IMR-90 (cell line): ENCODE measurements around the gene BCL2L13. TPM values are rescaled to one million over a fixed set of nuclear protein-coding genes. Genes with fewer than 3 reads are reported as not detected.

Experiments used
- ATAC-seq: fragments of 200-7000 bp; cut with Tn5 transposase; 2 replicates; pipeline ENCODE4 v1.9.1; 2020; ENCODE audit warnings: low read depth, mild to moderate bottlenecking, moderate library complexity
- BruUV-seq: library from RNA; stranded (reverse); fragments of 400-500 nt; replicated peaks from 2 replicates; lab custom pipeline; 2021; lab: Mats Ljungman, UMichigan
- CTCF ChIA-PET: fragments of 300-600 bp; formaldehyde crosslinking; extraction: SDS; loops from one replicate; lab custom pipeline; 2021; ENCODE audit warnings: antibody characterized with exemption; lab: Yijun Ruan, JAX
- POLR2A ChIA-PET: fragments of 300-600 bp; sonication (Branson Sonifier 250); formaldehyde crosslinking; loops from one replicate; lab custom pipeline; 2022; ENCODE audit warnings: antibody characterized with exemption; ENCODE audit not compliant: unreplicated experiment; lab: Charles Lee
- DNase-seq: peaks from one replicate; pipeline ENCODE4 v3.0.0; 2013
- H2AFZ ChIP-seq: replicated peaks from 2 replicates; pipeline ENCODE3; 2013; ENCODE audit warnings: low read length, mild to moderate bottlenecking; ENCODE audit not compliant: poor library complexity
- H2AK5ac ChIP-seq: 2 replicates; pipeline ENCODE4 v1.6.1; 2013; ENCODE audit warnings: low read depth, low read length, inconsistent platforms
- H2AK9ac ChIP-seq: replicated peaks from 2 replicates; pipeline ENCODE3; 2013; ENCODE audit warnings: mild to moderate bottlenecking, low read depth, low read length, moderate library complexity; ENCODE audit not compliant: poor library complexity
- H2BK120ac ChIP-seq: 2 replicates; pipeline ENCODE4 v1.6.1; 2013; ENCODE audit warnings: low read depth, low read length, inconsistent platforms
- H2BK15ac ChIP-seq: 3 replicates; pipeline ENCODE4 v1.6.1; 2013; ENCODE audit warnings: low read depth, low read length, inconsistent platforms
- H2BK20ac ChIP-seq: 2 replicates; pipeline ENCODE4 v1.6.1; 2013; ENCODE audit warnings: low read depth, mild to moderate bottlenecking, inconsistent platforms, low read length, moderate library complexity
- H2BK5ac ChIP-seq: 2 replicates; pipeline ENCODE4 v1.6.1; 2013; ENCODE audit warnings: mild to moderate bottlenecking, low read depth, low read length, inconsistent platforms; ENCODE audit not compliant: poor library complexity, severe bottlenecking
- H3K14ac ChIP-seq: replicated peaks from 2 replicates; pipeline ENCODE4 v1.6.1; 2013; ENCODE audit warnings: low read depth, low read length, inconsistent platforms
- H3K18ac ChIP-seq: 2 replicates; pipeline ENCODE4 v1.6.1; 2013; ENCODE audit warnings: low read depth, low read length, control low read depth
- H3K23ac ChIP-seq: 2 replicates; pipeline ENCODE4 v1.6.1; 2013; ENCODE audit warnings: low read depth, low read length, inconsistent platforms
- H3K27ac ChIP-seq: 2 replicates; pipeline ENCODE4 v1.5.1; 2013; ENCODE audit warnings: mild to moderate bottlenecking, control low read depth, low read length; ENCODE audit not compliant: insufficient read depth
- H3K27me3 ChIP-seq: 2 replicates; pipeline ENCODE4 v1.6.1; 2013; ENCODE audit warnings: low read length; ENCODE audit not compliant: control insufficient read depth, insufficient read depth
- H3K36me3 ChIP-seq: 2 replicates; pipeline ENCODE4 v1.6.1; 2013; ENCODE audit warnings: low read length, mixed read lengths; ENCODE audit not compliant: control insufficient read depth, insufficient read depth
- H3K4ac ChIP-seq: 2 replicates; pipeline ENCODE4 v1.6.1; 2013; ENCODE audit warnings: low read depth, low read length, inconsistent platforms
- H3K4me1 ChIP-seq: 2 replicates; pipeline ENCODE4 v1.6.1; 2013; ENCODE audit warnings: low read length, mixed read lengths; ENCODE audit not compliant: control insufficient read depth, insufficient read depth
- H3K4me2 ChIP-seq: 2 replicates; pipeline ENCODE4 v1.6.1; 2013; ENCODE audit warnings: low read depth, mild to moderate bottlenecking, control low read depth, low read length, moderate library complexity
- H3K4me3 ChIP-seq: 2 replicates; pipeline ENCODE4 v1.5.1; 2013; ENCODE audit warnings: low read depth, mild to moderate bottlenecking, control low read depth, low read length, moderate library complexity; ENCODE audit not compliant: insufficient read depth
- H3K56ac ChIP-seq: 2 replicates; pipeline ENCODE4 v1.6.1; 2013; ENCODE audit warnings: low read length, inconsistent platforms; ENCODE audit not compliant: insufficient read depth; ENCODE audit errors: extremely low read depth
- H3K79me1 ChIP-seq, 2 experiments: 2 replicates each; pipeline ENCODE4 v1.6.1; 2013; ENCODE audit warnings: low read length in 2 of 2, inconsistent platforms in 1 of 2, low read depth in 1 of 2
- H3K9ac ChIP-seq: 2 replicates; pipeline ENCODE4 v1.6.1; 2013; ENCODE audit warnings: low read depth, low read length, control low read depth
- H3K9me1 ChIP-seq: 2 replicates; pipeline ENCODE4 v1.6.1; 2013; ENCODE audit warnings: low read length, inconsistent platforms; ENCODE audit not compliant: insufficient read depth
- H3K9me3 ChIP-seq: 2 replicates; pipeline ENCODE4 v1.6.1; 2013; ENCODE audit warnings: low read length; ENCODE audit not compliant: control insufficient read depth, insufficient read depth
- H4K20me1 ChIP-seq: 2 replicates; pipeline ENCODE4 v1.6.1; 2013; ENCODE audit warnings: low read length, inconsistent platforms; ENCODE audit not compliant: insufficient read depth
- H4K5ac ChIP-seq: 2 replicates; pipeline ENCODE4 v1.6.1; 2013; ENCODE audit warnings: mild to moderate bottlenecking, low read depth, low read length, control low read depth
- H4K8ac ChIP-seq, 2 experiments: 2 replicates each; pipeline ENCODE4 v1.6.1; 2013; ENCODE audit warnings: low read depth in 2 of 2, low read length in 2 of 2, control low read depth in 1 of 2, inconsistent platforms in 1 of 2
- H4K91ac ChIP-seq: 2 replicates; pipeline ENCODE4 v1.6.1; 2013; ENCODE audit warnings: low read depth, low read length, inconsistent platforms; ENCODE audit not compliant: insufficient read depth
- CEBPB ChIP-seq: IDR thresholded peaks from 2 replicates; pipeline ENCODE4 v1.6.1; 2012; ENCODE audit warnings: low read depth, low read length, improper control_type of control experiment
- FOS ChIP-seq: fragments of 150-350 bp; IDR thresholded peaks from 2 replicates; pipeline ENCODE4 v1.6.1; 2016; ENCODE audit warnings: low read depth, low read length
- MAFK ChIP-seq: IDR thresholded peaks from 2 replicates; pipeline ENCODE4 v1.6.1; 2012; ENCODE audit warnings: low read depth, low read length, improper control_type of control experiment
- WGBS, 2 experiments: methylation state at CpG; one replicate each; pipeline versions ENCODE4 v1.1.5 to v1.1.7; 2013; ENCODE audit warnings: missing lambda C conversion rate in 2 of 2; ENCODE audit not compliant: insufficient read length in 1 of 2; ENCODE audit errors: extremely low coverage in 2 of 2; 5-methylcytosine and 5-hydroxymethylcytosine counted together
- dilution Hi-C: fragments of 300-500 bp; cut with HindIII; formaldehyde crosslinking; loops from one replicate; pipeline ENCODE4 v1.14.3; 2018; ENCODE audit warnings: low sequenced_read_pairs; ENCODE audit not compliant: unreplicated experiment
- in situ Hi-C: fragments of 300-500 bp; cut with MboI; formaldehyde crosslinking; loops from 3 replicates; pipeline ENCODE4 v1.14.3; 2019; ENCODE audit warnings: low sequenced_read_pairs, inconsistent platforms, mixed read lengths
- intact Hi-C: fragments of 100-400 bp; cut with micrococcal nuclease; formaldehyde crosslinking; loops from 2 replicates; pipeline ENCODE4 v1.10.0; 2022
- polyA plus RNA-seq, 3 experiments: library from polyadenylated mRNA; depleted of rRNA; stranded (reverse); fragments of >200 nt; gene quantifications; 2 replicates each; pipeline ENCODE4 v1.2.3, GENCODE V29; 2012; ENCODE audit warnings: low replicate concordance in 1 of 3
- total RNA-seq: library from RNA; depleted of rRNA; stranded (reverse); fragments of >200 nt; gene quantifications from 2 replicates; pipeline ENCODE4 v1.2.3, GENCODE V29; 2012
- TF ChIP-seq, protein P1 (sequence below): fragments of 150-350 bp; IDR thresholded peaks from 2 replicates; pipeline ENCODE4 v1.6.1; 2017; ENCODE audit warnings: mild to moderate bottlenecking, antibody characterized with exemption, low read length, low read depth

The BCL2L13 gene
- total and polyA plus RNA-seq, 2 of the 4 experiments (the other 2 are of a cell fraction): 42.6 to 86.7 TPM

DNA sequence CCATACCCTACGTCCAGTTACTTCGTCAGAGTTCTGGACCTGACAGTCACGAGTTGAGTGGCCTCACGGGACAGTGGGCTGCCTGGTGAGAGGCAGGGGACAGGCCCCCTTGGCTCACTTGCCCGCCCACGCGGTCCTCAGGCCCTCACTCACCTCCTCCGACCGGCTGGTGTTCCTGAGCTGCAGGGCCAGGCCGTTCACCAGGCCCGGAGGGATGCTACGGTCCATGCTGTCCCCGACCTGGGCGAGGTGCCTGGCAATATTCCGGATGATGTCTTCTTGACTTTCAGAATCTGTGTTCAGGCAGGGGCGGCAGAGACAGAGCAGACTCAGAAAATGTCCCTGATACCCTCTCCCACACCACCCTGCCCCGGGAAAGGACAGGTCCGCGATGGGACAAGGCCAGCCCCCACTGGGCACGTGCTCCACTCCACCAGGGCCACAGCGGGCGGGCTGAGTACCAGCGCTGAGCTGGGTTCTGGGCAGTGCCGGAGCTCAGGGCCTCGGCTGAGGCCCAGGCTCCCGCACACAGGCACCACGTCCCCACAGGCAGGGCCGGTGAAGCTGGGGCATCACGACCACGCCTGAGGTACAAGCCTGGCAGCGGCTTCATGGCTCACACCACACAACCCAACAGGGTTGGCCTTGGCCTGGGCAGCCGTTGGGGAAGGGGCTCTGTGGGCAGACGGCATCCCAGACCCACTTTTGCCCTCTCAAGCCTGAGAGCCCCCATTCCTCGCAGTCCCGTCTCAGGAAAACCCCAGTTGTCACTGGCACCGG, 100.8 kb downstream of the BCL2L13 start:
- no peak overlapping the region for H4K5ac ChIP-seq
- no TSS peak for BruUV-seq
- H2AK9ac ChIP-seq: no peak overlapping the region
- H3K36me3 ChIP-seq: peaks cover 28% of the 10 kb centered on the region
- no peaks in the 10 kb centered on the region for H3K27me3 ChIP-seq
- no peak overlapping the region for H3K27ac ChIP-seq
- H3K9me3 ChIP-seq: no peaks in the 10 kb centered on the region
- H3K4me3 ChIP-seq: no peak overlapping the region
- H2BK15ac ChIP-seq: no peak overlapping the region
- CTCF ChIA-PET: no interaction called here
- ATAC-seq (no peak), DNase-seq (no peak)
- H4K20me1 ChIP-seq: peaks cover 13% of the 10 kb centered on the region
- H3K14ac ChIP-seq: no peak overlapping the region
- no peak overlapping the region for H3K18ac ChIP-seq
- no peak overlapping the region for H2BK5ac ChIP-seq
- in situ Hi-C loops: no loop called here
- WGBS, 2 experiments: 97% methylated on average over 25 of the region's 36 CpGs; no CpG with 5 or more reads in 1 of the 2 experiments
- no peak overlapping the region for H3K4ac ChIP-seq
- H3K9ac ChIP-seq: no peak overlapping the region
- no peak overlapping the region for H2AK5ac ChIP-seq
- H2BK120ac ChIP-seq: no peak overlapping the region
- H3K4me2 ChIP-seq: no peak overlapping the region
- intact Hi-C loops: no loop called here
- peaks cover 6% of the 10 kb centered on the region for H3K4me1 ChIP-seq
- POLR2A ChIA-PET: no interaction called here
- H2AFZ ChIP-seq: peak overlapping the region; percentile 24
- H3K23ac ChIP-seq: no peak overlapping the region
- peaks cover 6% of the 10 kb centered on the region; the same call in 1 of the 2 replicates for H3K9me1 ChIP-seq
- TF ChIP-seq, protein P1, sequence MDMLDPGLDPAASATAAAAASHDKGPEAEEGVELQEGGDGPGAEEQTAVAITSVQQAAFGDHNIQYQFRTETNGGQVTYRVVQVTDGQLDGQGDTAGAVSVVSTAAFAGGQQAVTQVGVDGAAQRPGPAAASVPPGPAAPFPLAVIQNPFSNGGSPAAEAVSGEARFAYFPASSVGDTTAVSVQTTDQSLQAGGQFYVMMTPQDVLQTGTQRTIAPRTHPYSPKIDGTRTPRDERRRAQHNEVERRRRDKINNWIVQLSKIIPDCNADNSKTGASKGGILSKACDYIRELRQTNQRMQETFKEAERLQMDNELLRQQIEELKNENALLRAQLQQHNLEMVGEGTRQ: no peak
- no peak for TF ChIP-seq MAFK
- no peak for TF ChIP-seq FOS
- TF ChIP-seq CEBPB: no peak
- no peak overlapping the region for H2BK20ac ChIP-seq
- H3K56ac ChIP-seq: no peak overlapping the region
- H4K91ac ChIP-seq: no peak overlapping the region
- peaks cover 8 to 22% of the 10 kb centered on the region in 2 experiments; a peak in 3 of 4 replicates for H3K79me1 ChIP-seq
- dilution Hi-C loops: no loop called here
- H4K8ac ChIP-seq: no peak overlapping the region
